ENCODE results near the gene HLA-F.

- TF ChIP-seq CHD4 (IDR thresholded peaks at IDR 0.05; ENCODE audit: borderline replicate concordance) (no peak), RFX5 (IDR thresholded peaks at IDR 0.05) (no peak), SMC3 (IDR thresholded peaks at IDR 0.05) (no peak), MAFK (IDR thresholded peaks at IDR 0.05; ENCODE audit: partially characterized antibody) (no peak)
- TF ChIP-seq, protein P1, sequence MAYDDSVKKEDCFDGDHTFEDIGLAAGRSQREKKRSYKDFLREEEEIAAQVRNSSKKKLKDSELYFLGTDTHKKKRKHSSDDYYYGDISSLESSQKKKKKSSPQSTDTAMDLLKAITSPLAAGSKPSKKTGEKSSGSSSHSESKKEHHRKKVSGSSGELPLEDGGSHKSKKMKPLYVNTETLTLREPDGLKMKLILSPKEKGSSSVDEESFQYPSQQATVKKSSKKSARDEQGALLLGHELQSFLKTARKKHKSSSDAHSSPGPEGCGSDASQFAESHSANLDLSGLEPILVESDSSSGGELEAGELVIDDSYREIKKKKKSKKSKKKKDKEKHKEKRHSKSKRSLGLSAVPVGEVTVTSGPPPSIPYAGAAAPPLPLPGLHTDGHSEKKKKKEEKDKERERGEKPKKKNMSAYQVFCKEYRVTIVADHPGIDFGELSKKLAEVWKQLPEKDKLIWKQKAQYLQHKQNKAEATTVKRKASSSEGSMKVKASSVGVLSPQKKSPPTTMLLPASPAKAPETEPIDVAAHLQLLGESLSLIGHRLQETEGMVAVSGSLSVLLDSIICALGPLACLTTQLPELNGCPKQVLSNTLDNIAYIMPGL (CRISPR knock-in tag; IDR thresholded peaks at IDR 0.05; ENCODE audit: borderline replicate concordance), result no peak
Observed at GRCh38 chr6:29750709-29751108, 27.5 kb downstream of the HLA-F start.
